NK-92 treated with Interleukin-12 subunit alpha and Interleukin-12 subunit beta, amount 100 ng/mL, for 24 hours (cell line): ENCODE data around the gene RNF215.

ENCODE experiments used
- DNase-seq: peaks from one replicate; lab custom pipeline; 2025; lab: John Stamatoyannopoulos, UW

RNF215 gene

DNA sequence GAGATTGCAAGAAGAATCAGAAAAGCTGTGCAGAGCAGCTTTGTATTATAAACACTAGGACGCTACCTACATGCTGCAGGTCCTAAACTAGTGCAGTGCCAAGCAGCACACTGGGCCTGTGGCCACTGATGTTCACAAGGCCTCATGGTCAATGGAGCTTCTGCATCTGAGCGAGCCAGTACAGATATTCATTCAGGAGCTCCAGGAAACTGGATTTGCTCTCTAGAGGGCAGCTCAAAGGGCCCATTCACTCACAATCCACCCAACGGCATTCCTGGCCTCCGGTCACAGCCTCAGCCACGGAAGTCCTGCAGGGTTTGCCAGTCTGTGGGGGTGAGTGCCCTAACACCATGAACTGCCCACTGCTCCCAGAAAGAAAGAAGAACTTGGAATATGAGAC lies 54.7 kb downstream of the RNF215 start:
- no peak for DNase-seq
